Astrocyte (in vitro differentiated cells and primary cell): ENCODE results near the gene POTEJ.
"Not testable (repeated sequence)": the region's sequence is repeated elsewhere in the genome, so short reads cannot be mapped to it uniquely, and the experiment has no call there.

Experiments
- CTCF ChIP-seq: IDR thresholded peaks from 2 replicates; pipeline ENCODE4 v1.5.1; 2011; ENCODE audit warnings: low read depth, mild to moderate bottlenecking, inconsistent platforms, low read length, moderate library complexity; ENCODE audit not compliant: insufficient read depth
- EZH2 ChIP-seq: IDR thresholded peaks from 2 replicates; pipeline ENCODE4 v1.6.1; 2012; ENCODE audit warnings: mild to moderate bottlenecking, low read length, inconsistent platforms; ENCODE audit not compliant: insufficient read depth

GRCh38 chr2:130579121-130579520, 32.1 kb upstream of the POTEJ start:
- TF ChIP-seq CTCF, EZH2: not testable (repeated sequence)
